ENCODE data around the gene COX10. TPM values are rescaled to one million over a fixed set of nuclear protein-coding genes. Genes with fewer than 3 reads are reported as not detected.
"Not testable (repeated sequence)": the region's sequence is repeated elsewhere in the genome, so short reads cannot be mapped to it uniquely, and the experiment has no call there.

The COX10 gene
- total RNA-seq, 2 experiments from 2014 or later: 22.0 to 32.5 TPM

GRCh38 chr17:14182084-14182483, 112.8 kb downstream of the COX10 start:
- H3K27me3 Mint-ChIP-seq; CTCF ChIA-PET; POLR2A ChIA-PET; intact Hi-C loops (cut with DNase I, micrococcal nuclease); H3K4me3 Mint-ChIP-seq; ATAC-seq; H3K4me1 Mint-ChIP-seq; H3K36me3 Mint-ChIP-seq (ENCODE audit: low read depth); H3K9me3 Mint-ChIP-seq (ENCODE audit: low read depth); H3K27ac Mint-ChIP-seq; DNase-seq: not testable (repeated sequence)

- POLR2A ChIA-PET; ATAC-seq; H3K4me3 Mint-ChIP-seq; H3K27me3 Mint-ChIP-seq; H3K9me3 Mint-ChIP-seq (ENCODE audit: low read depth); H3K36me3 Mint-ChIP-seq (ENCODE audit: low read depth); CTCF ChIA-PET; DNase-seq; intact Hi-C loops (cut with DNase I, micrococcal nuclease); H3K27ac Mint-ChIP-seq; H3K4me1 Mint-ChIP-seq: not testable (repeated sequence)
Measured at GRCh38 chr17:14184536-14184935, 115.2 kb downstream of the COX10 start.

GRCh38 chr17:14186443-14186842, 117.1 kb downstream of the COX10 start:
- peaks cover 24% of the 10 kb centered on the region for H3K4me1 Mint-ChIP-seq
- CTCF ChIA-PET; H3K9me3 Mint-ChIP-seq (ENCODE audit: low read depth); POLR2A ChIA-PET; H3K27ac Mint-ChIP-seq; intact Hi-C loops (cut with DNase I, micrococcal nuclease); DNase-seq; ATAC-seq; H3K4me3 Mint-ChIP-seq; H3K36me3 Mint-ChIP-seq (ENCODE audit: low read depth); H3K27me3 Mint-ChIP-seq: not testable (repeated sequence)

GRCh38 chr17:14190774-14191173, 121.5 kb downstream of the COX10 start:
- H3K4me3 Mint-ChIP-seq; POLR2A ChIA-PET; DNase-seq; CTCF ChIA-PET; H3K9me3 Mint-ChIP-seq (ENCODE audit: low read depth); H3K27ac Mint-ChIP-seq; H3K27me3 Mint-ChIP-seq; intact Hi-C loops (cut with DNase I, micrococcal nuclease): not testable (repeated sequence)
- peaks cover 14% of the 10 kb centered on the region for H3K36me3 Mint-ChIP-seq (ENCODE audit: low read depth)
- H3K4me1 Mint-ChIP-seq: peaks cover 50% of the 10 kb centered on the region
- ATAC-seq: peak; percentile 21

- DNase-seq; H3K27ac Mint-ChIP-seq; intact Hi-C loops (cut with DNase I, micrococcal nuclease); H3K4me3 Mint-ChIP-seq; H3K27me3 Mint-ChIP-seq; H3K9me3 Mint-ChIP-seq (ENCODE audit: low read depth); POLR2A ChIA-PET: not testable (repeated sequence)
- peaks cover 14% of the 10 kb centered on the region for H3K36me3 Mint-ChIP-seq (ENCODE audit: low read depth)
- CTCF ChIA-PET: interaction anchor here (1.1 kb wide), 1 partner anchor 12 kb away, joined by 3 read pairs; no protein-coding TSS in a partner anchor
- ATAC-seq: peak; percentile 52
- peaks cover 55% of the 10 kb centered on the region for H3K4me1 Mint-ChIP-seq
Measured at GRCh38 chr17:14191469-14191868, 122.2 kb downstream of the COX10 start.

- intact Hi-C loops (cut with DNase I, micrococcal nuclease); H3K4me3 Mint-ChIP-seq; DNase-seq; POLR2A ChIA-PET; H3K27me3 Mint-ChIP-seq; ATAC-seq; H3K9me3 Mint-ChIP-seq (ENCODE audit: low read depth): not testable (repeated sequence)
- CTCF ChIA-PET: interaction anchor here (1.1 kb wide), 1 partner anchor 11 kb away, joined by 3 read pairs; no protein-coding TSS in a partner anchor
- Mint-ChIP-seq H3K27ac (peak overlapping the region; percentile 65), H3K36me3 (ENCODE audit: low read depth) (peaks cover 19% of the 10 kb centered on the region), H3K4me1 (peaks cover 61% of the 10 kb centered on the region)
Measured at GRCh38 chr17:14192039-14192438, 122.7 kb downstream of the COX10 start.

- Mint-ChIP-seq H3K4me1 (peaks cover 68% of the 10 kb centered on the region), H3K4me3 (peak overlapping the region; percentile 30), H3K36me3 (ENCODE audit: low read depth) (peaks cover 22% of the 10 kb centered on the region), H3K27ac (peak overlapping the region; percentile 65)
- H3K9me3 Mint-ChIP-seq (ENCODE audit: low read depth); intact Hi-C loops (cut with DNase I, micrococcal nuclease); H3K27me3 Mint-ChIP-seq; POLR2A ChIA-PET; CTCF ChIA-PET: not testable (repeated sequence)
- ATAC-seq (peak; percentile 21), DNase-seq (peak; percentile 41)
Measured at GRCh38 chr17:14192636-14193344, 123.5 kb downstream of the COX10 start.

- ChIA-PET POLR2A (no interaction called here), CTCF (interaction anchor here (0.8 kb wide), 1 partner anchor 61 kb away, joined by 3 read pairs; no protein-coding TSS in a partner anchor)
Measured at GRCh38 chr17:14196377-14196997, 127.2 kb downstream of the COX10 start.

GRCh38 chr17:14197057-14197456, 127.8 kb downstream of the COX10 start:
- intact Hi-C loops (cut with DNase I, micrococcal nuclease): loop anchor here (2.0 to 5.0 kb wide), 3 partner anchors 80 to 130 kb away; partner anchors contain the start of genes COX10 (in 1 of the 2) and HS3ST3B1 (in 1 of the 2)
- no peak for DNase-seq
- Mint-ChIP-seq H3K9me3 (ENCODE audit: low read depth) (no peaks in the 10 kb centered on the region), H3K27me3 (no peaks in the 10 kb centered on the region), H3K27ac (peak overlapping the region; percentile 68), H3K4me3 (no peak overlapping the region), H3K36me3 (ENCODE audit: low read depth) (peaks cover 39% of the 10 kb centered on the region), H3K4me1 (peaks cover 86% of the 10 kb centered on the region)
- ChIA-PET CTCF (interaction anchor here (0.9 to 1.1 kb wide), 3 partner anchors 10 to 104 kb away, joined by 4 read pairs; partner anchors contain the start of gene HS3ST3B1), POLR2A (no interaction called here)
- no peak for ATAC-seq

More at GRCh38 chr17:14196377-14196997, 127.2 kb downstream of the COX10 start:
- DNase-seq (no peak), ATAC-seq (peak; percentile 19)
- H3K36me3 Mint-ChIP-seq (ENCODE audit: low read depth): peaks cover 38% of the 10 kb centered on the region
- no peak overlapping the region for H3K4me3 Mint-ChIP-seq
- H3K27ac Mint-ChIP-seq: peak overlapping the region; percentile 68
- intact Hi-C loops (cut with DNase I, micrococcal nuclease): loop anchor here (2.0 to 5.0 kb wide), 3 partner anchors 79 to 129 kb away; partner anchors contain the start of genes COX10 (in 1 of the 2) and HS3ST3B1 (in 1 of the 2)
- no peaks in the 10 kb centered on the region for H3K27me3 Mint-ChIP-seq
- no peaks in the 10 kb centered on the region for H3K9me3 Mint-ChIP-seq (ENCODE audit: low read depth)
- peaks cover 85% of the 10 kb centered on the region for H3K4me1 Mint-ChIP-seq

- CTCF ChIA-PET: interaction anchor here (0.8 to 1.1 kb wide), 4 partner anchors 10 to 845 kb away, joined by 3 to 4 read pairs (median 4); partner anchors contain the start of gene HS3ST3B1
- H3K36me3 Mint-ChIP-seq (ENCODE audit: low read depth): peaks cover 36% of the 10 kb centered on the region
- peak overlapping the region; percentile 68 for H3K27ac Mint-ChIP-seq
- ATAC-seq: peak; percentile 51
- intact Hi-C loops (cut with DNase I, micrococcal nuclease): loop anchor here (2.0 to 5.0 kb wide), 3 partner anchors 80 to 130 kb away; partner anchors contain the start of genes COX10 (in 1 of the 2) and HS3ST3B1 (in 1 of the 2)
- H3K9me3 Mint-ChIP-seq (ENCODE audit: low read depth): no peaks in the 10 kb centered on the region
- H3K4me1 Mint-ChIP-seq: peaks cover 87% of the 10 kb centered on the region
- H3K4me3 Mint-ChIP-seq: no peak overlapping the region
- POLR2A ChIA-PET: no interaction called here
- H3K27me3 Mint-ChIP-seq: no peaks in the 10 kb centered on the region
- peak; percentile 81 for DNase-seq
Measured at GRCh38 chr17:14197586-14197985, 128.3 kb downstream of the COX10 start.

GRCh38 chr17:14198013-14198412, 128.7 kb downstream of the COX10 start:
- ATAC-seq: no peak
- no peaks in the 10 kb centered on the region for H3K9me3 Mint-ChIP-seq (ENCODE audit: low read depth)
- no peak overlapping the region for H3K4me3 Mint-ChIP-seq

More at GRCh38 chr17:14198013-14198412, 128.7 kb downstream of the COX10 start:
- no peaks in the 10 kb centered on the region for H3K27me3 Mint-ChIP-seq
- DNase-seq: no peak
- H3K4me1 Mint-ChIP-seq: peaks cover 89% of the 10 kb centered on the region
- POLR2A ChIA-PET: no interaction called here
- peak overlapping the region; percentile 48 for H3K27ac Mint-ChIP-seq
- intact Hi-C loops (cut with DNase I, micrococcal nuclease): loop anchor here in 1 of 2 experiments (5.0 kb wide), 2 partner anchors 81 to 131 kb away; partner anchors contain the start of gene COX10
- CTCF ChIA-PET: interaction anchor here (0.8 to 1.1 kb wide), 4 partner anchors 9 to 844 kb away, joined by 3 to 4 read pairs (median 4); partner anchors contain the start of gene HS3ST3B1
- H3K36me3 Mint-ChIP-seq (ENCODE audit: low read depth): peaks cover 38% of the 10 kb centered on the region
